Osteocyte (in vitro differentiated cells): ENCODE results near the gene HOMER1. TPM values are rescaled to one million over a fixed set of nuclear protein-coding genes. Genes with fewer than 3 reads are reported as not detected.
A peak's percentile ranks its signal among the peaks of the same experiment; 100 is the strongest.

Experiments
- DNase-seq: peaks from one replicate; pipeline ENCODE4 v3.0.0; 2021; ENCODE audit warnings: mixed read lengths; ENCODE audit not compliant: unreplicated experiment; ENCODE audit errors: extremely low spot score
- H3K27ac Mint-ChIP-seq: one replicate; pipeline ENCODE4 v1.8.0; 2021; ENCODE audit warnings: mild to moderate bottlenecking, mixed read lengths; ENCODE audit not compliant: unreplicated experiment
- H3K27me3 Mint-ChIP-seq: one replicate; pipeline ENCODE4 v1.8.0; 2021; ENCODE audit warnings: mixed read lengths; ENCODE audit not compliant: unreplicated experiment
- H3K36me3 Mint-ChIP-seq: one replicate; pipeline ENCODE4 v1.8.0; 2021; ENCODE audit warnings: mixed read lengths; ENCODE audit not compliant: unreplicated experiment
- H3K4me1 Mint-ChIP-seq: one replicate; pipeline ENCODE4 v1.8.0; 2021; ENCODE audit warnings: mixed read lengths; ENCODE audit not compliant: unreplicated experiment
- H3K4me3 Mint-ChIP-seq: one replicate; pipeline ENCODE4 v1.8.0; 2021; ENCODE audit warnings: mild to moderate bottlenecking, moderate library complexity, mixed read lengths; ENCODE audit not compliant: unreplicated experiment
- H3K9me3 Mint-ChIP-seq: one replicate; pipeline ENCODE4 v1.8.0; 2021; ENCODE audit warnings: mixed read lengths; ENCODE audit not compliant: unreplicated experiment
- CTCF ChIP-seq: fragments of 200-600 bp; sonication (generic); IDR thresholded peaks from 2 replicates; pipeline ENCODE4 v1.5.0; 2021; ENCODE audit warnings: antibody characterized with exemption, mild to moderate bottlenecking, moderate library complexity
- total RNA-seq: library from RNA; stranded (reverse); gene quantifications from 2 replicates; pipeline ENCODE4 v1.2.1, GENCODE V29; 2021

HOMER1 gene
- total RNA-seq, 1 donor from 2014 or later = 7.2 TPM

- no peaks in the 10 kb centered on the region for H3K27me3 Mint-ChIP-seq
- TF ChIP-seq CTCF = no peak
- H3K36me3 Mint-ChIP-seq = peaks cover 5% of the 10 kb centered on the region
- H3K4me1 Mint-ChIP-seq = no peaks in the 10 kb centered on the region
- H3K9me3 Mint-ChIP-seq = no peaks in the 10 kb centered on the region
- DNase-seq = no peak
- no peak overlapping the region for H3K27ac Mint-ChIP-seq
- no peak overlapping the region for H3K4me3 Mint-ChIP-seq
Observed at GRCh38 chr5:79474367-79475151, 39.4 kb downstream of the HOMER1 start.

GRCh38 chr5:79471556-79471955 is 42.4 kb downstream of the HOMER1 start:
- Mint-ChIP-seq H3K27me3 (no peaks in the 10 kb centered on the region), H3K4me1 (no peaks in the 10 kb centered on the region), H3K9me3 (no peaks in the 10 kb centered on the region), H3K27ac (no peak overlapping the region), H3K4me3 (no peak overlapping the region), H3K36me3 (peaks cover 2% of the 10 kb centered on the region)
- TF ChIP-seq CTCF = no peak
- no peak for DNase-seq

- H3K4me3 Mint-ChIP-seq = no peak overlapping the region
- H3K36me3 Mint-ChIP-seq = no peaks in the 10 kb centered on the region
- TF ChIP-seq CTCF = peak; percentile 71
- no peak for DNase-seq
- H3K27ac Mint-ChIP-seq = no peak overlapping the region
- no peaks in the 10 kb centered on the region for H3K9me3 Mint-ChIP-seq
- no peaks in the 10 kb centered on the region for H3K4me1 Mint-ChIP-seq
- no peaks in the 10 kb centered on the region for H3K27me3 Mint-ChIP-seq
Observed at GRCh38 chr5:79464695-79465332, 49.1 kb downstream of the HOMER1 start.

GRCh38 chr5:79464278-79464677 is 49.7 kb downstream of the HOMER1 start:
- Mint-ChIP-seq H3K36me3 (no peaks in the 10 kb centered on the region), H3K9me3 (no peaks in the 10 kb centered on the region), H3K4me1 (no peaks in the 10 kb centered on the region), H3K4me3 (no peak overlapping the region), H3K27me3 (no peaks in the 10 kb centered on the region), H3K27ac (no peak overlapping the region)
- TF ChIP-seq CTCF = no peak
- no peak for DNase-seq

GRCh38 chr5:79459626-79460025 is 54.3 kb downstream of the HOMER1 start:
- H3K27ac Mint-ChIP-seq = no peak overlapping the region
- DNase-seq = no peak
- H3K9me3 Mint-ChIP-seq = no peaks in the 10 kb centered on the region
- peaks cover 4% of the 10 kb centered on the region for H3K36me3 Mint-ChIP-seq
- TF ChIP-seq CTCF = no peak
- no peaks in the 10 kb centered on the region for H3K4me1 Mint-ChIP-seq
- no peak overlapping the region for H3K4me3 Mint-ChIP-seq
- H3K27me3 Mint-ChIP-seq = no peaks in the 10 kb centered on the region
